Activated CD4-positive, alpha-beta T cell treated with anti-CD3 and anti-CD28 coated beads, Interleukin-2, amount 50 U/mL, for 1 hour (primary cell): ENCODE data around the gene SRCAP.
"Not testable (repeated sequence)": the region's sequence is repeated elsewhere in the genome, so short reads cannot be mapped to it uniquely, and the experiment has no call there.

ENCODE experiments used
- DNase-seq: peaks from one replicate; pipeline ENCODE4 v3.0.0-alpha.2; 2020

SRCAP gene

DNA sequence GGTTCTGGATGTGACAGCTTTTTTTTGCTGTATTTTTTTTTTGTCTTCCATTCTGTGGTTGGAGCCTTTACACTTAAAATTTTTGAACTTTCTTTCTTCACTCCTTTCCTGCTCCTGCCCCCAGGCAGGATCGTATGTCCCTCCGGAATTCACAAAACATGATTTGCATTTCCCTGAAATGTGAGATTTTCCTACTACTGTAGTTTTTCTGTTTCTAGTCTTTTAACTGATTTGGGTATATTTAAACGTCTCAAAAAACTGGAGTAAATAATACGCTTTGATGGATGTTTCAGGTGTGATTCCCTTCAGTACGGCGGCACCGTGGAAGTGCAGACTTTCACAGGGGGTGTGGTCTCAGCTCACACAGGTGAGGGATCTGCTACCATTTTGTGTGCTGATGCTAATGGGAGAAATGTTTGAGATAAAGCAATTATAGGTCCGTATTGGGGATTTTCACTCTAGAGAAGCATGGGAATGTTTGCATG, 686 bp downstream of the SRCAP start:
- no peak for DNase-seq

- no peak for DNase-seq
Observed at GRCh38 chr16:30700491-30700890, 1.5 kb downstream of the SRCAP start.

DNA sequence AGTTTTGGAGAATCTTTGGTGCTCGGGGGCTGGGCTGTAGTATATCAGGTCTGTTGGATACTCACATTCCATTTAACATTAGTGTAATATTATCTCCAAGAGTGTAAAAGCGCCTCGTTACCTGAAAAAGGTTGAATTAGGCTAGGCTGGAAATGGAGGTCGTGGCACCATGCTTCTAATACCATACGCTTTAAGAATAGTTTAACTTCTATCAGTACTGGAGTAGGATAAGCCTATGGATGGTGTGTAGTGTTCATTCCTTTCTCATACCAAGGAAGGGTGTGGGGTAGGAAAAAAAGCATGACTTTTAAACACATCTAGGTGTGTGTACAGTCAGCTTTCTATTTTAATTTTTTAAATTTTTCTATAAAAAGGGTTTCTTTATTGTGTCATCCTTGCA, 2.0 kb downstream of the SRCAP start:
- DNase-seq, result no peak

GRCh38 chr16:30703071-30703470, 4.1 kb downstream of the SRCAP start:
- not testable (repeated sequence) for DNase-seq

DNA sequence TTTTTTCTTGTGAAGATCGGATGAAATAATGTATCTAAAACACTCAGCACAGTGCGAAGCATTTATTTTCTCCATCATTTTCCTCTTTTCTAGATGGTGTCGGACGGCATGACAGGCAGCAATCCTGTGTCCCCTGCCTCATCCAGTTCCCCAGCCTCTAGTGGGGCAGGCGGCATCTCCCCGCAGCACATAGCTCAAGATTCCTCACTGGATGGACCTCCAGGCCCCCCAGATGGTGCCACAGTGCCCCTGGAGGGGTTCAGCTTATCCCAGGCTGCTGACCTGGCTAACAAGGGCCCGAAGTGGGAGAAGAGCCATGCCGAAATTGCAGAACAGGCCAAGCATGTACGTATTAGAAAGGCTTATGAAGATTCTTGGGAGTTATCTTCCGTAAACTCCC, 5.0 kb downstream of the SRCAP start:
- DNase-seq, result no peak

GRCh38 chr16:30706046-30706445, 7.1 kb downstream of the SRCAP start:
- DNase-seq, result no peak

GRCh38 chr16:30710971-30711370, 12.0 kb downstream of the SRCAP start:
- no peak for DNase-seq

- no peak for DNase-seq
Observed at GRCh38 chr16:30711712-30712111, 12.7 kb downstream of the SRCAP start.

GRCh38 chr16:30715750-30716445, 16.9 kb downstream of the SRCAP start:
- DNase-seq, result peak; percentile 25

DNA sequence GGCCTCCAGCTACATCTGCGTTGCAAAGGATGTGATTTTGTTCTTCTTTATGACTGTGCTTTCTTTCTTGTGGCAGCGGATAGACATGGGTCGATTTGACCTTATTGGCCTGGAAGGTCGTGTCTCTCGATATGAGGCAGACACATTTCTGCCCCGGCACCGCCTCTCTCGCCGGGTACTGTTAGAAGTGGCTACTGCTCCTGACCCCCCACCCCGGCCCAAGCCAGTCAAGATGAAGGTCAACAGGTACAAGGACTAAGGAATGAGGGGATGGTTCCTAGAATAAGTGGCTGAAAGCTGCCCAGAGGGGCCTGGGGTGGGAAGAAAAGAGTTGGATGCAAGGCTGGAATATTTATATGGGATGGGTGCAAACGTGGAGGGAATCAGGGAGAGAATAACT, 21.1 kb downstream of the SRCAP start:
- DNase-seq, result no peak

DNA sequence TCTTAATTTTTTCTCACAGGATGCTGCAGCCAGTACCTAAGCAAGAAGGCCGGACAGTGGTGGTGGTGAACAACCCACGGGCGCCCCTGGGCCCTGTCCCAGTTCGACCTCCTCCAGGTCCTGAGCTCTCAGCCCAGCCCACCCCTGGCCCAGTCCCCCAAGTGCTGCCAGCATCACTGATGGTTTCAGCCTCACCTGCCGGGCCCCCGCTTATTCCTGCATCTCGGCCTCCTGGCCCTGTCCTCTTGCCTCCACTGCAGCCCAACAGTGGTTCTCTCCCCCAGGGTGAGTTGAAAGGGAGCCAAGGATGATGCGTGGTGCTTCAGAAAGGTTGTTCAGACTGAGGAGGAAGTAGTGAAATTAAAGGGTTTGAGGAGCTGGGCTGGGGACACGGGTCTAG, 21.7 kb downstream of the SRCAP start:
- DNase-seq, result no peak

- DNase-seq, result no peak
Observed at GRCh38 chr16:30721167-30721566, 22.2 kb downstream of the SRCAP start.

- no peak for DNase-seq
Observed at GRCh38 chr16:30721606-30722005, 22.6 kb downstream of the SRCAP start.

DNA sequence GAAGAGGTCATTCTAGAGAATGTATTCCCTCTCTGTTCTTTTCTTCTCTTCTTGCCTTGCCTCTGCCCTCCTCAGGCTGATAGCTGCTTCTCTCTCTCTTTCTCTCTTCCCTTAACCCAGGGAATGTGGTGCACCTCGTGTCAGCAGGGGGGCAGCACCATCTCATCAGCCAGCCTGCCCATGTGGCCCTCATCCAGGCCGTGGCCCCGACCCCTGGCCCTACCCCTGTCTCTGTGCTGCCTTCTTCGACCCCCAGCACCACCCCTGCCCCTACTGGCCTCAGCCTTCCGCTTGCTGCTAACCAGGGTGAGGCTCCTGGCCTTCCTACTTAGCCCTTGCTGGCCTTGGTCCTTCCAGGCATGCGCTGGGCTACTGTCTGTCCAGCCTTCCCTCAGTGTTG, 23.5 kb downstream of the SRCAP start:
- DNase-seq, result no peak

GRCh38 chr16:30722916-30723315, 23.9 kb downstream of the SRCAP start:
- DNase-seq, result no peak

DNA sequence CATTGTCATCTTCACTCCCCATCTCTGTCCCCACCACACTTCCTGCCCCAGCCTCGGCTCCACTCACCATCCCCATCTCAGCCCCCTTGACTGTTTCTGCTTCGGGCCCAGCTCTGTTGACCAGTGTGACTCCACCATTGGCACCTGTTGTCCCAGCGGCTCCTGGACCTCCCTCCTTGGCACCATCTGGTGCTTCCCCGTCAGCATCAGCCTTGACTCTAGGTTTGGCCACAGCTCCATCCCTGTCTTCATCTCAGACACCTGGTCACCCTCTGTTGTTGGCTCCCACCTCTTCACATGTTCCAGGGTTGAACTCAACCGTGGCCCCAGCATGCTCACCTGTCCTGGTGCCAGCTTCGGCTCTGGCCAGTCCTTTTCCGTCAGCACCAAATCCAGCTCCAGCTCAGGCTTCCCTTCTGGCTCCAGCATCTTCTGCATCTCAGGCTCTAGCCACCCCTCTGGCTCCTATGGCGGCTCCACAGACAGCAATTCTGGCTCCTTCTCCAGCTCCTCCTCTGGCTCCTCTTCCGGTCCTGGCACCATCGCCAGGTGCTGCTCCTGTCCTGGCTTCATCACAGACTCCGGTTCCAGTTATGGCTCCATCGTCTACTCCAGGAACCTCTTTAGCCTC, 24.9 kb downstream of the SRCAP start:
- DNase-seq, result no peak

DNA sequence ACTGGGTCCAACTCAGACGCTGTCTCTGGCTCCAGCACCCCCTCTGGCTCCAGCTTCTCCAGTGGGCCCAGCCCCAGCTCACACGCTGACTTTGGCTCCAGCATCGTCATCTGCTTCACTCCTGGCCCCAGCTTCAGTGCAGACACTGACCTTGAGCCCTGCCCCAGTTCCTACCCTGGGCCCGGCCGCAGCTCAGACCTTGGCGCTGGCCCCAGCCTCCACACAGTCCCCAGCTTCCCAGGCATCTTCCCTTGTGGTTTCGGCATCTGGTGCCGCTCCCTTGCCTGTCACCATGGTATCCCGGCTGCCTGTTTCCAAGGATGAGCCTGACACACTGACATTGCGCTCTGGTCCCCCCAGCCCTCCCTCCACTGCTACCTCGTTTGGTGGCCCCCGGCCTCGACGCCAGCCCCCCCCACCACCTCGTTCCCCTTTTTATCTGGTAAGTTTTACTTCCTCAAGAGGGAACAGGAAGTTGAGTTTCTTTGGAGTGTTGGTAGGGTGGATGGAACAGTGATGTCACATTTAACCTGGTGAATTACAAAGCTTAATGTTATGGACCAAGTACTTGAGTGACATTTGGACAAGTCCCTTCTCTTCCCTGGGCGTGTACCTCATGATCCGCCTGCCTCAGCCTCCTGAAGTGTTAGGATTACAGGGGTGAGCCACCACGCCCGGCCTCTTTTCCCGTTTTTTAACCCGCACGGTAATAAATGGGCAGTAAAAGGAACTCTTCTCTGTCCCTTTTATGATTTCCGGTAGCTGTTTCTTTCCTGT, 25.9 kb downstream of the SRCAP start:
- DNase-seq, result no peak

DNA sequence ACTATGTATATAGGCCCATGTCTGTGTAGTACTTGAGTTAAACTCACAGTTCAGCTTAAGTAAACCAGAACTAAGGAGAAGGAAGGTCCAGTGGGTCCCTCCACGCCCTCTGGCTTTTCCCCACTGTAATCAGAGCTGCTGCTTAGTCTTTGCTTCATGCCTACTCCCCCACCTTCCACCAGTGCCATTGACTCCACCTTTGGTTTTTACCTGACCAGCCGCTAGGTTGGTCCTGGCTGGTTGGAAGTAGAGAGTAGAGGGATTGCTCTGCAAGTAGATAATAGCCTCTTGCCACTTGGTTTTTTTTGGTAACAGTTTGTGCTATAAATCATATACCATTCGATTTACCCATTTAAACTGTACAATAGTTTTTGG, 26.4 kb downstream of the SRCAP start:
- no peak for DNase-seq

- DNase-seq, result no peak
Observed at GRCh38 chr16:30728321-30728720, 29.4 kb downstream of the SRCAP start.

DNA sequence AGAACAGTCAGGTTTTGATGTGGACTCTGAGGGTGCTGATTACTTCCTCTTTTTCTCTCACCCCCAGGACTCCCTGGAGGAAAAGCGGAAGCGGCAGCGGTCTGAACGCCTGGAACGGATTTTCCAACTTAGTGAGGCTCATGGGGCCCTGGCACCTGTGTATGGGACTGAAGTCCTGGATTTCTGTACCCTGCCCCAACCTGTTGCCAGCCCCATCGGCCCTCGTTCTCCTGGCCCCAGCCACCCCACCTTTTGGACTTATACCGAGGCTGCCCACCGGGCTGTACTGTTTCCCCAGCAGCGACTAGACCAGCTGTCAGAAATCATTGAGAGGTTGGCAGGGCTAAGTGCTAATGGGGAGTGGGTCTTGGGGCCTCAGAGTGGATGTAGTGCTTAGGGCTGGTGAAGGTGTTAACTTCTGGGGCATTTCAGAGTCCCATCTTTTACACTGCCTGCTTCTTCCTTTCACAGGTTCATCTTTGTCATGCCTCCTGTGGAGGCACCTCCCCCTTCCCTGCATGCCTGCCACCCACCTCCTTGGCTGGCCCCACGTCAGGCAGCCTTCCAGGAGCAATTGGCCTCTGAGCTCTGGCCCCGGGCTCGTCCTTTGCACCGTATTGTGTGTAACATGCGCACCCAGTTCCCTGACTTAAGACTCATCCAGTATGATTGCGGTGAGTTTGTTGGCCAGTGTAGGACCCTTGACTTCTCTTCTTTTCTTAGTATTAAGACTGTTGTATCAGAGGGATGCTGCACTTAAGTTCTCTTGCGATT, 30.1 kb downstream of the SRCAP start:
- DNase-seq, result no peak

- DNase-seq, result no peak
Observed at GRCh38 chr16:30731411-30731810, 32.4 kb downstream of the SRCAP start.

DNA sequence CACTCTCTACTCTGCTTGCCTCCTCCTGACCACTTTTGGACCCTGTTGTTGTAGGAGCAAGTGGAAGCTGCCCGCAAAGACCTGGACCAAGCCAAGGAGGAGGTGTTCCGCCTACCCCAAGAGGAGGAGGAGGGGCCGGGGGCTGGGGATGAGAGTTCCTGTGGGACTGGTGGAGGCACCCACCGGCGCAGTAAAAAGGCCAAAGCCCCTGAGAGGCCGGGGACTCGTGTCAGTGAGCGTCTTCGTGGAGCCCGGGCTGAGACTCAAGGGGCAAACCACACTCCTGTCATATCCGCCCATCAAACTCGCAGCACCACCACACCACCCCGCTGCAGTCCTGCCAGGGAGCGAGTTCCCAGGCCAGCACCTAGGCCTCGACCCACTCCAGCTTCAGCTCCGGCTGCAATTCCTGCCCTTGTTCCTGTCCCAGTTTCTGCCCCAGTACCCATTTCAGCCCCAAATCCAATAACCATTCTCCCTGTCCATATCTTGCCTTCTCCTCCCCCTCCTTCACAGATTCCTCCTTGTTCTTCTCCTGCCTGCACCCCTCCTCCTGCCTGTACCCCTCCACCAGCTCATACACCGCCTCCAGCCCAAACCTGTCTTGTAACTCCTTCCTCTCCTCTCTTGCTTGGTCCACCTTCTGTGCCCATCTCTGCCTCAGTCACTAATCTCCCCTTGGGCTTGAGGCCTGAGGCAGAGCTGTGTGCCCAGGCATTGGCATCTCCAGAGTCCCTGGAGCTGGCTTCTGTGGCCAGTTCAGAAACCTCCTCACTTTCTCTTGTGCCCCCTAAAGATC, 38.2 kb downstream of the SRCAP start:
- DNase-seq, result no peak
